ENCODE results near the gene GET3.

The GET3 gene

DNA sequence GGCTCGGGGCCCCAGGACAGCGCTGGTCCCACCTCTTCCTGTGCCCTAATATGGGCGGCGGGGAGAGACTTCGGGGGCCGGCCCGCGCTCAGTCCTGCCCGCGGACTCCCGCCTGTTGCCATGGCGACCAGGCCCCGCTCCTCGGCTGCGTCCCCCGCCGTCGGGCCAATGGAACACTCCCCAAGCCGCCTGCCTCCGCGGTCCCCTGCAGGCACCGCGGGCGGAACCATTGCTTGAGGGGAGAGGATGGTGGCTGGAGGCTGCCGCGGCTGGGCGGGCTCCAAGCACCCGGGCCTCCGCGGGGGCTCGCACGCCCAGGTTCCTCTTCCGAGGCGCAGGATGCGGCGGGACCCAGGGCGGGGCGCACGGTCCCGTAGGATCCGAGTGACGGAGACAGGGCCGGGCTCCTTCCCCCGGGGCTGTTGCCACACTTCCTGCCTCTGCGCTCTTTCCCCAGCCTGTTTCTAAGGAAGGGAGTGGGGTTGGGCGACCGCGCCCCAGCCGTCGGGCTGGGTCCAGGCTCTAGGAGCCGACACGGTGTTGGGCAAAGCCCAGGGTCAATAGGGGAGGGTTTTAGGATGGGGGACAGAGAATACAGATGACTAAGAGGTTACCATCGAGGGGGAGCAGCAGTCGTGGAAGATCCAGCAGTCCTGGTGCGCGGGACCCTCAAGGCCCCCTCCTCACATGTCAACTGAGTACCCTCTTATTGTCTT lies 52.8 kb downstream of the GET3 start:
- peak; percentile 50 for TF ChIP-seq TAF1 (IDR thresholded peaks at IDR 0.05; ENCODE audit: low read depth, low read length)
- TF ChIP-seq SPI1 (IDR thresholded peaks at IDR 0.05; ENCODE audit: low read depth, low read length): peak; percentile 32; the same call in 1 of the 2 replicates
- no peak for TF ChIP-seq POLR2A (IDR thresholded peaks at IDR 0.05; ENCODE audit: low read depth, low read length)
- TF ChIP-seq POU2F2 (IDR thresholded peaks at IDR 0.05; ENCODE audit: low read depth, low read length): 0 out of 2 replicates have a peak, but pooled peaks have one; percentile 21
- peak; percentile 30 for TF ChIP-seq PAX5 (IDR thresholded peaks at IDR 0.05; ENCODE audit: insufficient read depth, low read length, severe bottlenecking)
- peak; percentile 64; the same call in 1 of the 2 replicates for TF ChIP-seq POLR2AphosphoS5 (IDR thresholded peaks at IDR 0.05; ENCODE audit: low read depth, low read length)
- FAIRE-seq (peak; percentile 80), DNase-seq (ENCODE audit: insufficient read length, low spot score) (peak; percentile 89)

DNA sequence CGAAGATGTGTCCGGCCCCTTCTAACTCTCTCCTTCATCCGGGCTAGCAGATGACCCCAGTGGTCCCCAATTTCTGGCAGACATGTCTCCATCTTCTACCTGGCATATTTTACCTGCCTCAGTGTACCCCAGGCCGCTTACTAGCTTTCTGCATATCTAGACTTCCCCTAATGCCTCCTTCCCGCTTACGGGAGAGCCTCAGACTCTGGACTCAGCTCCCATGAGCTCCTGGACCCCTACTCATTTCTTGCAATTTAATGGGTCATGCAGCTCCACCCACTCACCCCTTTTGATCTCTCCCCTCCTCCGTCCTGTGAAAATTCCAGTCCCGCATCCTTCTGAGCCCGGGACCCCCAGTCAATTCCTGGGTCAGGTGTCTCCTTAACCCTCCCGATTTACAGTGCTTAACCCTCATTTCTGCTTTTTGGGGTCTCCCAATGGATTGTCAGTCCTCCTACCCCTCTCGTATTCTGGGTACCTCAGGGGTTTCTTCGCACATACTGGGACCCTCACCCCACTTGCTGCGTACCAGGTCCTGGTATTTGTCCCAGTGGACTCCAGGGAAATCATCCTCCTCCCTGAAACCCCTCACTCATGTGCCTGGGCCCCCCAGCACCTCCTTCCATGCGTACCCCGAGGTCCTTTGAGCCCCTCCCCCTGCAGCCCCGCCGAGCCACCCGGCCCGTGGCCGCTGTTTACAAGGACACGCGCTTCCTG lies 53.5 kb downstream of the GET3 start:
- TF ChIP-seq POLR2A (IDR thresholded peaks at IDR 0.05; ENCODE audit: low read depth, low read length) (no peak), SPI1 (IDR thresholded peaks at IDR 0.05; ENCODE audit: low read depth, low read length) (no peak), TAF1 (IDR thresholded peaks at IDR 0.05; ENCODE audit: low read depth, low read length) (no peak), POU2F2 (IDR thresholded peaks at IDR 0.05; ENCODE audit: low read depth, low read length) (no peak), PAX5 (IDR thresholded peaks at IDR 0.05; ENCODE audit: insufficient read depth, low read length, severe bottlenecking) (no peak)
- DNase-seq (ENCODE audit: insufficient read length, low spot score) (no peak), FAIRE-seq (no peak)

DNA sequence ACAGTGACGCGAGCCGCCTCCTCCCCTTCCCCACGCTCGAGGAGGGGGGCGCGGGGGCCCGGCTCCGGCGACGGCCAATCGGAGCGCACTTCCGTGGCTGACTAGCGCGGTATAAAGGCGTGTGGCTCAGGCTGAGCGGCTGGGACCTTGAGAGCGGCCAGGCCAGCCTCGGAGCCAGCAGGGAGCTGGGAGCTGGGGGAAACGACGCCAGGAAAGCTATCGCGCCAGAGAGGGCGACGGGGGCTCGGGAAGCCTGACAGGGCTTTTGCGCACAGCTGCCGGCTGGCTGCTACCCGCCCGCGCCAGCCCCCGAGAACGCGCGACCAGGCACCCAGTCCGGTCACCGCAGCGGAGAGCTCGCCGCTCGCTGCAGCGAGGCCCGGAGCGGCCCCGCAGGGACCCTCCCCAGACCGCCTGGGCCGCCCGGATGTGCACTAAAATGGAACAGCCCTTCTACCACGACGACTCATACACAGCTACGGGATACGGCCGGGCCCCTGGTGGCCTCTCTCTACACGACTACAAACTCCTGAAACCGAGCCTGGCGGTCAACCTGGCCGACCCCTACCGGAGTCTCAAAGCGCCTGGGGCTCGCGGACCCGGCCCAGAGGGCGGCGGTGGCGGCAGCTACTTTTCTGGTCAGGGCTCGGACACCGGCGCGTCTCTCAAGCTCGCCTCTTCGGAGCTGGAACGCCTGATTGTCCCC lies 54.2 kb downstream of the GET3 start, which contains the start of gene JUNB:
Gene JUNB, plus strand, starts transcription at position 142 of the 706 bp plus-strand sequence. Its CDS starts 286 bp downstream, at position 428.
- no peak for DNase-seq (ENCODE audit: insufficient read length, low spot score)
- FAIRE-seq: peak; percentile 95
- TF ChIP-seq SPI1 (IDR thresholded peaks at IDR 0.05; ENCODE audit: low read depth, low read length) (peak; percentile 54), POLR2A (IDR thresholded peaks at IDR 0.05; ENCODE audit: low read depth, low read length) (peak; percentile 100), POLR2AphosphoS5 (IDR thresholded peaks at IDR 0.05; ENCODE audit: low read depth, low read length) (peak; percentile 100), TAF1 (IDR thresholded peaks at IDR 0.05; ENCODE audit: low read depth, low read length) (peak; percentile 98), POU2F2 (IDR thresholded peaks at IDR 0.05; ENCODE audit: low read depth, low read length) (peak; percentile 99), PAX5 (IDR thresholded peaks at IDR 0.05; ENCODE audit: insufficient read depth, low read length, severe bottlenecking) (peak; percentile 64)

DNA sequence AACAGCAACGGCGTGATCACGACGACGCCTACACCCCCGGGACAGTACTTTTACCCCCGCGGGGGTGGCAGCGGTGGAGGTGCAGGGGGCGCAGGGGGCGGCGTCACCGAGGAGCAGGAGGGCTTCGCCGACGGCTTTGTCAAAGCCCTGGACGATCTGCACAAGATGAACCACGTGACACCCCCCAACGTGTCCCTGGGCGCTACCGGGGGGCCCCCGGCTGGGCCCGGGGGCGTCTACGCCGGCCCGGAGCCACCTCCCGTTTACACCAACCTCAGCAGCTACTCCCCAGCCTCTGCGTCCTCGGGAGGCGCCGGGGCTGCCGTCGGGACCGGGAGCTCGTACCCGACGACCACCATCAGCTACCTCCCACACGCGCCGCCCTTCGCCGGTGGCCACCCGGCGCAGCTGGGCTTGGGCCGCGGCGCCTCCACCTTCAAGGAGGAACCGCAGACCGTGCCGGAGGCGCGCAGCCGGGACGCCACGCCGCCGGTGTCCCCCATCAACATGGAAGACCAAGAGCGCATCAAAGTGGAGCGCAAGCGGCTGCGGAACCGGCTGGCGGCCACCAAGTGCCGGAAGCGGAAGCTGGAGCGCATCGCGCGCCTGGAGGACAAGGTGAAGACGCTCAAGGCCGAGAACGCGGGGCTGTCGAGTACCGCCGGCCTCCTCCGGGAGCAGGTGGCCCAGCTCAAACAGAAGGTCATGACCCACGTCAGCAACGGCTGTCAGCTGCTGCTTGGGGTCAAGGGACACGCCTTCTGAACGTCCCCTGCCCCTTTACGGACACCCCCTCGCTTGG lies 55.0 kb downstream of the GET3 start:
- FAIRE-seq: peak; percentile 84
- DNase-seq (ENCODE audit: insufficient read length, low spot score): no peak
- TF ChIP-seq SPI1 (IDR thresholded peaks at IDR 0.05; ENCODE audit: low read depth, low read length) (0 out of 2 replicates have a peak, but pooled peaks have one; percentile 18), TAF1 (IDR thresholded peaks at IDR 0.05; ENCODE audit: low read depth, low read length) (peak; percentile 42; the same call in 1 of the 2 replicates), POU2F2 (IDR thresholded peaks at IDR 0.05; ENCODE audit: low read depth, low read length) (no peak), POLR2A (IDR thresholded peaks at IDR 0.05; ENCODE audit: low read depth, low read length) (peak; percentile 81; the same call in 1 of the 2 replicates), PAX5 (IDR thresholded peaks at IDR 0.05; ENCODE audit: insufficient read depth, low read length, severe bottlenecking) (no peak), POLR2AphosphoS5 (IDR thresholded peaks at IDR 0.05; ENCODE audit: low read depth, low read length) (peak; percentile 87; the same call in 1 of the 2 replicates)

DNA sequence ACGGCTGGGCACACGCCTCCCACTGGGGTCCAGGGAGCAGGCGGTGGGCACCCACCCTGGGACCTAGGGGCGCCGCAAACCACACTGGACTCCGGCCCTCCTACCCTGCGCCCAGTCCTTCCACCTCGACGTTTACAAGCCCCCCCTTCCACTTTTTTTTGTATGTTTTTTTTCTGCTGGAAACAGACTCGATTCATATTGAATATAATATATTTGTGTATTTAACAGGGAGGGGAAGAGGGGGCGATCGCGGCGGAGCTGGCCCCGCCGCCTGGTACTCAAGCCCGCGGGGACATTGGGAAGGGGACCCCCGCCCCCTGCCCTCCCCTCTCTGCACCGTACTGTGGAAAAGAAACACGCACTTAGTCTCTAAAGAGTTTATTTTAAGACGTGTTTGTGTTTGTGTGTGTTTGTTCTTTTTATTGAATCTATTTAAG lies 55.6 kb downstream of the GET3 start:
- FAIRE-seq: no peak
- DNase-seq (ENCODE audit: insufficient read length, low spot score): no peak
- TF ChIP-seq POLR2AphosphoS5 (IDR thresholded peaks at IDR 0.05; ENCODE audit: low read depth, low read length) (no peak), SPI1 (IDR thresholded peaks at IDR 0.05; ENCODE audit: low read depth, low read length) (no peak), POLR2A (IDR thresholded peaks at IDR 0.05; ENCODE audit: low read depth, low read length) (no peak), POU2F2 (IDR thresholded peaks at IDR 0.05; ENCODE audit: low read depth, low read length) (no peak), PAX5 (IDR thresholded peaks at IDR 0.05; ENCODE audit: insufficient read depth, low read length, severe bottlenecking) (no peak), TAF1 (IDR thresholded peaks at IDR 0.05; ENCODE audit: low read depth, low read length) (no peak)

DNA sequence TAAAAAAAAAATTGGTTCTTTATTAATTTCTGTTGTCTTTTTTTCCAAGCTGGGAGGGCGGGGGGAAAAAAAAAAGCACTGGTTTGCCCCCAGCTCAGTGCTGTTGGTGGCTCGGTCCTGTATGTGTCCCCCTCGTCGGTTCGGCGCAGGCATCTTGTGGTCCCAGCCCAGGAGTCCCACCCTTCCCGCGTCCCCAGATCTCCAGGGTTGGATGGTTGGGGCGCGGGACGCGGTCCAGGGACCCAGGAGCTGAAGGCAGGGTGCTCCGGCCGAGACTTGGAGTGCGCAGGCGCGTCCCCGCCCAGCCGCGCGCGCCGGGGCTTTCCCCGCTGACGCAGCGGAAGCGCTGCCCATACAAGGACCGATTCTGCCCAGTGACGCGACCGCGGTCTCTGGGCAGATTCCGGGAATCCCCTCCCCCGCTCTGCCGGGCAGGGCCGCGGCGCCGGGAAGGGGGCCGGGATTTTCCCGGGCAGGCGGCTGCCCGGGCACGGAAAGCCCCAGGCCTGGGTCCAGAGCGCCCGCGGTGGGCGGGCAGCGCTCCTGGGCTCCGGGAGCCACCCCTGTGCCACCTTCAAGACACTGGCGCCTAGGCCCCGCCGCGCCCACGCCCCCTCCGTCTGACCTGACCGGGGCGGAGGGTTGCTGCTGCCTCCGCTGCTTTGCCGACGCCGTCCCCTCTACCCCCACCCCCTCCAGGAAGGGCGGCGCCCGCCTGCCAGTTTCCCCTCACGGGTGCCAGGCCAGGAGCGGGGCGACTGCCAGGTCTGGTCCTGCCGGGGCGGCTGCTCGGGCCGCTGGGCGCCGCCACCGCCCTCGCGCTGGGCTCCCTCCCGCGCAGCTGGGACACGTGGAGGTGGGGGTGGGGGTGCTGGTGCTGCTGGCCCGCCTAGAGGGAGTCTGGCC lies 56.2 kb downstream of the GET3 start:
- TF ChIP-seq POU2F2 (IDR thresholded peaks at IDR 0.05; ENCODE audit: low read depth, low read length) (peak; percentile 85; the same call in 1 of the 2 replicates), TAF1 (IDR thresholded peaks at IDR 0.05; ENCODE audit: low read depth, low read length) (peak; percentile 18; the same call in 1 of the 2 replicates), SPI1 (IDR thresholded peaks at IDR 0.05; ENCODE audit: low read depth, low read length) (no peak), POLR2A (IDR thresholded peaks at IDR 0.05; ENCODE audit: low read depth, low read length) (peak; percentile 85), POLR2AphosphoS5 (IDR thresholded peaks at IDR 0.05; ENCODE audit: low read depth, low read length) (peak; percentile 94), PAX5 (IDR thresholded peaks at IDR 0.05; ENCODE audit: insufficient read depth, low read length, severe bottlenecking) (peak; percentile 10)
- DNase-seq (ENCODE audit: insufficient read length, low spot score) (peak; percentile 86), FAIRE-seq (peak; percentile 96)

DNA sequence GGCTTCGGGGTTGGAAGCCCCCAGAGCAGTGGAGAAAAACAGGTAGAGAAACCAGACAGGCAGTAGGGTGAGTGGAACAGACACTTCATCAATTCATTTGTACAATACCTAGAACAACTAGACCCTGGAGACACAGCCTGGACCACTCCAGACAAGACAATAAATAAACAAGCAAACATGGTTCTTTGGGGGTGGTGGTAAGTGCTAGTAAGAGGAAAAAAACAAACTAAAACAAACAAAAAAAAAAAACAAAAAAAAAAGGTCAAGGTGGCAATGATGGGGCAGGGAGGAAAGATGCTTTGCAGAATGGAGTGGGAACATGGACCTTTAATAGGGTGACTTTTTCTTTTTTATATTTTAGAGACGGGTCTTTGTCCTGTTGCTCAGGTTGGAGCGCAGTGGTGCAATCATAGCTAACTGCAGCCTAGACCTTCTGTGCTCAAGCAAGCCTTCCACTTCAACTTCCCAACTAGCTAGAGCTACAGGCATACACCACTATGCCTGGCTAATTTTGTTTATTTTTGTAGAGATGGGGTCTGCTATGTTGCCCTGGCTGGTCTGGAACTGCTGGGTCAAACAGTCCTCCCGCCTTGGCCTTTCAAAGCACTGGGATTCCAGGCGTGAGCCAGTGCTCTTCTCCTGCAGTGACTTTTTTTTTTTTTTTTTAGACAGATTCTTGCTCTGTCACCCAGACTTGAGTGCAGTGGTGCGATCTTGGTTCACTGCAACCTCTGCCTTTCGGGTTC lies 57.1 kb downstream of the GET3 start:
- no peak for FAIRE-seq
- TF ChIP-seq TAF1 (IDR thresholded peaks at IDR 0.05; ENCODE audit: low read depth, low read length) (no peak), SPI1 (IDR thresholded peaks at IDR 0.05; ENCODE audit: low read depth, low read length) (peak; percentile 16; the same call in 1 of the 2 replicates)
- no peak for DNase-seq (ENCODE audit: insufficient read length, low spot score)
